Gastroesophageal sphincter (tissue), 3 donors: ENCODE measurements around the gene CTNNA3.

Source experiments
- EP300 ChIP-seq: sonication (generic); formaldehyde crosslinking; IDR thresholded peaks from one replicate; pipeline ENCODE4 v1.6.1; 2017; ENCODE audit warnings: antibody characterized with exemption, mild to moderate bottlenecking
- POLR2A ChIP-seq, 2 donors: fragments of 450-650 bp; IDR thresholded peaks; one replicate each; pipeline ENCODE4 v1.6.1; 2017; ENCODE audit warnings: antibody characterized with exemption in 2 of 2, mild to moderate bottlenecking in 2 of 2, moderate library complexity in 1 of 2
- POLR2AphosphoS5 ChIP-seq: sonication (generic); formaldehyde crosslinking; IDR thresholded peaks from one replicate; pipeline ENCODE4 v1.6.1; 2017; ENCODE audit warnings: antibody characterized with exemption
- TF ChIP-seq, protein P1 (sequence below), 4 experiments: fragments of 200-600 bp in 2 of 4; fragments of 450-650 bp in 2 of 4; sonication (generic) in 1 of 4; IDR thresholded peaks; one replicate each; pipeline ENCODE4 v1.5.1; 2017 to 2019; ENCODE audit warnings: antibody characterized with exemption in 4 of 4, mild to moderate bottlenecking in 2 of 4, moderate library complexity in 2 of 4

GRCh38 chr10:67518043-67518442 lies 178.0 kb downstream of the CTNNA3 start:
- TF ChIP-seq, protein P1, sequence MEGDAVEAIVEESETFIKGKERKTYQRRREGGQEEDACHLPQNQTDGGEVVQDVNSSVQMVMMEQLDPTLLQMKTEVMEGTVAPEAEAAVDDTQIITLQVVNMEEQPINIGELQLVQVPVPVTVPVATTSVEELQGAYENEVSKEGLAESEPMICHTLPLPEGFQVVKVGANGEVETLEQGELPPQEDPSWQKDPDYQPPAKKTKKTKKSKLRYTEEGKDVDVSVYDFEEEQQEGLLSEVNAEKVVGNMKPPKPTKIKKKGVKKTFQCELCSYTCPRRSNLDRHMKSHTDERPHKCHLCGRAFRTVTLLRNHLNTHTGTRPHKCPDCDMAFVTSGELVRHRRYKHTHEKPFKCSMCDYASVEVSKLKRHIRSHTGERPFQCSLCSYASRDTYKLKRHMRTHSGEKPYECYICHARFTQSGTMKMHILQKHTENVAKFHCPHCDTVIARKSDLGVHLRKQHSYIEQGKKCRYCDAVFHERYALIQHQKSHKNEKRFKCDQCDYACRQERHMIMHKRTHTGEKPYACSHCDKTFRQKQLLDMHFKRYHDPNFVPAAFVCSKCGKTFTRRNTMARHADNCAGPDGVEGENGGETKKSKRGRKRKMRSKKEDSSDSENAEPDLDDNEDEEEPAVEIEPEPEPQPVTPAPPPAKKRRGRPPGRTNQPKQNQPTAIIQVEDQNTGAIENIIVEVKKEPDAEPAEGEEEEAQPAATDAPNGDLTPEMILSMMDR (IDR thresholded peaks at IDR 0.05) = no peak
- TF ChIP-seq POLR2A (IDR thresholded peaks at IDR 0.05) = no peak
- no peak for TF ChIP-seq EP300
- no peak for TF ChIP-seq POLR2AphosphoS5
